ENCODE measurements around the gene DIO2.

DIO2 gene

GRCh38 chr14:80172375-80173051, 38.8 kb downstream of the DIO2 start:
- DNase-seq, result no peak

GRCh38 chr14:80167793-80168448, 43.4 kb downstream of the DIO2 start:
- no peak for DNase-seq

GRCh38 chr14:80164991-80165721, 46.1 kb downstream of the DIO2 start:
- no peak for DNase-seq

- DNase-seq, result no peak
These were observed 58.5 kb downstream of the DIO2 start for GRCh38 chr14:80152763-80153162.

- DNase-seq, result no peak
These were observed 59.1 kb downstream of the DIO2 start for GRCh38 chr14:80152166-80152565.

- DNase-seq, result no peak
These were observed 61.0 kb downstream of the DIO2 start for GRCh38 chr14:80150301-80150700.

Measured in amygdala (tissue), 56 donors.